BLaER1 treated with 17β-estradiol and CSF1 and Interleukin-3, amounts not matched to agents 10 nM and 100 nM (cell line): ENCODE measurements around the gene SLC2A8.

Experiments
- H3K27ac ChIP-seq, 11 experiments: shearing (Covaris generic); formaldehyde crosslinking; 2 replicates each; pipeline ENCODE4 v1.8.1; 2022
- H3K27me3 ChIP-seq, 11 experiments: shearing (Covaris generic); formaldehyde crosslinking; 2 replicates each; pipeline ENCODE4 v1.8.1; 2022
- H3K36me3 ChIP-seq, 11 experiments: shearing (Covaris generic); formaldehyde crosslinking; 2 replicates each; pipeline ENCODE4 v1.8.1; 2022
- H3K4me1 ChIP-seq, 10 experiments: shearing (Covaris generic); formaldehyde crosslinking; 2 replicates each; pipeline ENCODE4 v1.8.1; 2022
- H3K4me2 ChIP-seq, 11 experiments: shearing (Covaris generic); formaldehyde crosslinking; 2 replicates each; pipeline ENCODE4 v1.8.1; 2022
- H3K4me3 ChIP-seq, 10 experiments: shearing (Covaris generic); formaldehyde crosslinking; 2 replicates each; pipeline ENCODE4 v1.8.1; 2022
- H3K9ac ChIP-seq, 11 experiments: shearing (Covaris generic); formaldehyde crosslinking; 2 replicates each; pipeline ENCODE4 v1.8.1; 2022
- H3K9me3 ChIP-seq, 11 experiments: shearing (Covaris generic); formaldehyde crosslinking; replicated peaks in 1 of 11; 2 replicates each; pipeline ENCODE4 v1.8.1; 2022
- H4K20me1 ChIP-seq, 11 experiments: shearing (Covaris generic); formaldehyde crosslinking; 2 replicates each; pipeline ENCODE4 v1.8.1; 2022
- Cebpa-rat ChIP-seq, 11 experiments: shearing (Covaris generic); IDR thresholded peaks; 2 replicates each; pipeline ENCODE4 v1.8.1; 2022

The SLC2A8 gene

DNA sequence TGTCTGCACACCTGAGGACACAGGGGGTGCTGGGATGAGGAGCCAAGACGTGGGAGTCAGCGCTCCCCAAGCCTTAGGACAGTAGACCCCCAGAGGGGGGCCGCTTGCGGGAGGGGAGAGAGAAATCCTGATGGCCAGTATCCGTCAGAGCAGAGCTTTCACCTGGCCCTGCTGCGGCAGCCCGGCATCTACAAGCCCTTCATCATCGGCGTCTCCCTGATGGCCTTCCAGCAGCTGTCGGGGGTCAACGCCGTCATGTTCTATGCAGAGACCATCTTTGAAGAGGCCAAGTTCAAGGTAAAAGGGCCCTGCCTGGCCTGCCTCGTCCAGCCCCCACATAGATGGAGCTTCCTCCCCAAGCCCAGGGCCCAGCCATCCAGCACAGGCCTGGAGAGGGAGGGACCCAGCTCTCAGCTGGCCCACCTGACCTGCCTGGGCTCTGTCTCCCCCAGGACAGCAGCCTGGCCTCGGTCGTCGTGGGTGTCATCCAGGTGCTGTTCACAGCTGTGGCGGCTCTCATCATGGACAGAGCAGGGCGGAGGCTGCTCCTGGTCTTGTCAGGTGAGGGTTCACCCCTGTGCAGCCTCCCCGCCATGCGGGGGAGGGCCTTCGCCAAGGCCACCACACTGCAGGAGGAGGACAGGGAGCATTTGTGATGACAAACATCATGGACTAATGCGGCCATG is 6.7 kb downstream of the SLC2A8 start:
- Histone ChIP-seq H3K4me1 (peaks cover 0 to 14% (median 3%) of the 10 kb centered on the region in 10 experiments; a peak in 17 of 20 replicates), H3K9ac (no peak overlapping the region), H3K4me3 (no peak overlapping the region), H3K4me2 (no peak overlapping the region), H3K36me3 (peaks cover 0 to 61% (median 10%) of the 10 kb centered on the region in 11 experiments; a peak in 13 of 22 replicates), H3K9me3 (no peaks in the 10 kb centered on the region), H3K27ac (no peak overlapping the region), H4K20me1 (peaks cover 0 to 57% (median 8%) of the 10 kb centered on the region in 11 experiments; a peak in 17 of 22 replicates), H3K27me3 (peaks cover 0 to 4% (median 2%) of the 10 kb centered on the region in 11 experiments; a peak in 11 of 22 replicates)
- TF ChIP-seq Cebpa-rat (IDR thresholded peaks at IDR 0.05) = no peak

DNA sequence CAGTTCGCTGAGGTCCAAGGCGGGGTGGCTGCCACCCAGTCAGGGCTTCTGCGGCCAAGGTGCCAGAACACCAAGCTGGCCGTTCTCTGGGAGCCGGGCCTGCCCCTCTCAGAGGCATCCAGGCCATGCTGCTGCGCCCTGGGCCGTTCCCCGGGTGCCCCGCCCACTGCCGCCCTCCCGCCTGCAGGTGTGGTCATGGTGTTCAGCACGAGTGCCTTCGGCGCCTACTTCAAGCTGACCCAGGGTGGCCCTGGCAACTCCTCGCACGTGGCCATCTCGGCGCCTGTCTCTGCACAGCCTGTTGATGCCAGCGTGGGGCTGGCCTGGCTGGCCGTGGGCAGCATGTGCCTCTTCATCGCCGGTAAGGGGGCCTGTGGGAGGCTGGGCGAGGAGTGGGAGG is 7.7 kb downstream of the SLC2A8 start:
- Histone ChIP-seq H3K27me3 (no peaks in the 10 kb centered on the region), H3K4me1 (peaks cover 0 to 12% (median under 1%) of the 10 kb centered on the region in 10 experiments; a peak in 6 of 20 replicates), H3K9ac (no peak overlapping the region), H4K20me1 (peaks cover 0 to 49% (median 0%) of the 10 kb centered on the region in 11 experiments; a peak in 9 of 22 replicates), H3K4me3 (no peak overlapping the region), H3K4me2 (no peak overlapping the region), H3K27ac (no peak overlapping the region), H3K36me3 (peaks cover 0 to 60% (median 10%) of the 10 kb centered on the region in 11 experiments; a peak in 13 of 22 replicates), H3K9me3 (no peaks in the 10 kb centered on the region)
- no peak for TF ChIP-seq Cebpa-rat (IDR thresholded peaks at IDR 0.05)

DNA sequence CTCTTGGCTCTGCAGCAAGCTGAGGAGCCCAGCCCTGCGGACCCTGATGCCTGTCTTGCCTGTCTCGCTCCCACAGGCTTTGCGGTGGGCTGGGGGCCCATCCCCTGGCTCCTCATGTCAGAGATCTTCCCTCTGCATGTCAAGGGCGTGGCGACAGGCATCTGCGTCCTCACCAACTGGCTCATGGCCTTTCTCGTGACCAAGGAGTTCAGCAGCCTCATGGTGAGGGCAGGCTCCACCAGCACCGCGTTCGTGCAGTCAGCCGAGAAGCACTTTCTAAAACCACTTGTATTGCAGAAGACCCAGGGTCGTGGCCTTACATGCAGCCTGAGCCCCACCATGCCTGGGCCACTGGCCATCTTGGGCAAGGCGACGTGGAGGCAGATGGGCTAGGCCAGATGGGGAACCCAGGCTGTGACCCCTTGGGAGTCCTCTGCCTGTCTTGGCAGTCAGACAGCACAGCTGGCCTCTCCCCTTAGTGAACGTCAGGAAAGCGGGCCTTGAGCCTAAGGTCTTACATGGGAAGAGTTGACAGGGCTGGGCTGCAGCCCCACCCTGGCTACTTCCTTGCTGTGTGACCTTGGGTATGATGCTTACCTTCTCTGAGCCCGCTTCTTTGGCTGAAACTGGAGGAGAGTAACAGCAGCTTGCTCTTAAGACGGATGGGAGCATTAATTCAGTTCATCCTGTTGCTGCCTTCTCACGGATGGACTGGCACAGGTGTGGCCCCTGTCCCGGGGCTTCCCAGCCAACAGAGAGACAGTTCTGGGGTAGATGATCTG is 8.6 kb downstream of the SLC2A8 start:
- no peak for TF ChIP-seq Cebpa-rat (IDR thresholded peaks at IDR 0.05)
- Histone ChIP-seq H3K4me3 (no peak overlapping the region), H3K36me3 (peaks cover 0 to 51% (median 10%) of the 10 kb centered on the region in 11 experiments; a peak in 13 of 22 replicates), H4K20me1 (peaks cover 0 to 49% (median 0%) of the 10 kb centered on the region in 11 experiments; a peak in 7 of 22 replicates), H3K27ac (no peak overlapping the region), H3K9me3 (no peaks in the 10 kb centered on the region), H3K9ac (peak overlapping the region in 1 of 11 experiments; percentile 3; a peak in 1 of 22 replicates), H3K4me1 (peaks cover 0 to 12% (median 7%) of the 10 kb centered on the region in 10 experiments; a peak in 13 of 20 replicates), H3K27me3 (no peaks in the 10 kb centered on the region), H3K4me2 (no peak overlapping the region)

DNA sequence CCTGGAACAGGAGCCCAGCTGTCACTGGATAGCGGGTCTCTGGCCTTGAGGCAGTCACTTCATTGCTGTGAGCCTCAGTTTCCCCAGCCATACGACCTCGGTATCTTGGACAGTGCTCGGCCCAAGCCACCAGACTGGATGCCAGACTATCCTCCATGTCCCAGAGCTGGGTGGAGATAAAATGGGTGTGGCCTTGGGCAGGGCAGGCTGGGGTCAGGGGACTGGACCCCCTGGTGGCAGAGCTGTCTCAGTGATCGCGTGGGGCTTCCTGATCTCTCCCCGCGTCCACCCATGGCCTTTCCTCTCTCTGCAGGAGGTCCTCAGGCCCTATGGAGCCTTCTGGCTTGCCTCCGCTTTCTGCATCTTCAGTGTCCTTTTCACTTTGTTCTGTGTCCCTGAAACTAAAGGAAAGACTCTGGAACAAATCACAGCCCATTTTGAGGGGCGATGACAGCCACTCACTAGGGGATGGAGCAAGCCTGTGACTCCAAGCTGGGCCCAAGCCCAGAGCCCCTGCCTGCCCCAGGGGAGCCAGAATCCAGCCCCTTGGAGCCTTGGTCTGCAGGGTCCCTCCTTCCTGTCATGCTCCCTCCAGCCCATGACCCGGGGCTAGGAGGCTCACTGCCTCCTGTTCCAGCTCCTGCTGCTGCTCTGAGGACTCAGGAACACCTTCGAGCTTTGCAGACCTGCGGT is 10.0 kb downstream of the SLC2A8 start:
- Histone ChIP-seq H3K9me3 (no peaks in the 10 kb centered on the region), H3K4me1 (peaks cover 0 to 24% (median 16%) of the 10 kb centered on the region in 10 experiments; a peak in 13 of 20 replicates), H3K4me3 (no peak overlapping the region), H3K27me3 (no peaks in the 10 kb centered on the region), H3K9ac (no peak overlapping the region), H3K4me2 (no peak overlapping the region), H4K20me1 (peaks cover 0 to 40% (median 0%) of the 10 kb centered on the region in 11 experiments; a peak in 7 of 22 replicates), H3K36me3 (peaks cover 0 to 40% (median 10%) of the 10 kb centered on the region in 11 experiments; a peak in 12 of 22 replicates), H3K27ac (no peak overlapping the region)
- no peak for TF ChIP-seq Cebpa-rat (IDR thresholded peaks at IDR 0.05)

DNA sequence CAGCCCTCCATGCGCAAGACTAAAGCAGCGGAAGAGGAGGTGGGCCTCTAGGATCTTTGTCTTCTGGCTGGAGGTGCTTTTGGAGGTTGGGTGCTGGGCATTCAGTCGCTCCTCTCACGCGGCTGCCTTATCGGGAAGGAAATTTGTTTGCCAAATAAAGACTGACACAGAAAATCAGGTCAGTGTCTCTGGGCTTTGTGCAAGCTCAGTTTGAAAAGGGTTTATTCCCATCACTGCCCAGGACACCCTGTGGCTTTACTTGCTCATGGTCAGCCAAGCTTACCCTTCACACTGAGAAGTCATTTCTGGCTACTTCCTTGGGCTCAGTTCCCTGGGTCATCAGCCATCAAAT is 10.5 kb downstream of the SLC2A8 start:
- Histone ChIP-seq H3K27ac (no peak overlapping the region), H3K9ac (no peak overlapping the region), H4K20me1 (peaks cover 0 to 35% (median 0%) of the 10 kb centered on the region in 11 experiments; a peak in 6 of 22 replicates), H3K9me3 (no peaks in the 10 kb centered on the region), H3K4me1 (peaks cover 0 to 28% (median 17%) of the 10 kb centered on the region in 10 experiments; a peak in 13 of 20 replicates), H3K27me3 (no peaks in the 10 kb centered on the region), H3K36me3 (peaks cover 0 to 35% (median 10%) of the 10 kb centered on the region in 11 experiments; a peak in 12 of 22 replicates), H3K4me2 (no peak overlapping the region), H3K4me3 (no peak overlapping the region)
- TF ChIP-seq Cebpa-rat (IDR thresholded peaks at IDR 0.05) = no peak

DNA sequence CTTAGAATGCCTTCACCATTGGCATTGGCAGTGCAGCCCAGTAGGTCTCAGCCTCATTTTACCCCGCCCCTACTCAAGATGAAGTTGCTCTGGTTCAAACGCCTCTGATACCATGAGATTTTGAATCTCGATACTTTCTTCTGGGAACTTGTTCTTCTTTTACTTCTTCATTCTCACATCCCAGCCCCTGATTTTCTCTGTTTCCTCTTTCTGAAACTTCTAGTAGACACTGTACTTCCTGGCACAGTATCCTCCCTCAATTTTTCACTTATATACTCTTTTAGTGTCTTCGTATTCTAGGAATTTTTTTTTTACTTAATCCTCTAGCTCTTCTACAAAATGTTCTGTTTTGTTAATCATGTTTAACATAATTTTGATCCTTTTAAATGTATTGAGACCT is 14.2 kb downstream of the SLC2A8 start:
- Histone ChIP-seq H4K20me1 (peaks cover 0 to 7% (median 0%) of the 10 kb centered on the region in 11 experiments; a peak in 1 of 22 replicates), H3K27ac (peak overlapping the region in 5 of 11 experiments; percentile 3 to 86 (median 69); a peak in 7 of 22 replicates), H3K9ac (peak overlapping the region in 3 of 11 experiments; percentile 52 to 71 (median 69); a peak in 4 of 22 replicates), H3K4me2 (peak overlapping the region in 5 of 11 experiments; percentile 38 to 85 (median 69); a peak in 10 of 22 replicates), H3K9me3 (no peaks in the 10 kb centered on the region), H3K4me1 (peaks cover 0 to 55% (median 16%) of the 10 kb centered on the region in 10 experiments; a peak in 13 of 20 replicates), H3K27me3 (no peaks in the 10 kb centered on the region), H3K4me3 (no peak overlapping the region), H3K36me3 (peaks cover 0 to 6% (median 0%) of the 10 kb centered on the region in 11 experiments; a peak in 3 of 22 replicates)
- no peak for TF ChIP-seq Cebpa-rat (IDR thresholded peaks at IDR 0.05)

DNA sequence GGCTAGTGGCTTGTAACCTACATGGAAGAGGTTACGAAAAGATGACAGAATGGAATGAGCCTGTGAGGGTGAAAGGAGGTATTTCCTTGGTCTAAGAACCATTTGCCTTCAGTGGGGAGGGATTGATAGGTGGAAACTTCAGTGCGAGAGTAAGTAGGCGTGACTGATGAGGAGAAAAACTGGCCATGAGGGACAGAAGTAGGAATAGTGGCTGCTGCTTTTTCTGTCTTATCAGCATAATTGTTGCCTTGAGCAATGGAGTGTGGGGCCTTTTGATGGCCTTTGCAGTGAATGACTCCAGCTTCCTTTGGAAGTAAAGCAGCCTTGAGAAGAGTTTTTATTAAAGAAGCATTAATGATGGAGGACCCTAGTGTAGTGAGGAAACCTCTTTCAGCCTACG is 18.2 kb downstream of the SLC2A8 start:
- Histone ChIP-seq H3K36me3 (peaks cover 0 to 6% (median 0%) of the 10 kb centered on the region in 11 experiments; a peak in 1 of 22 replicates), H3K4me1 (peaks cover 0 to 65% (median 15%) of the 10 kb centered on the region in 10 experiments; a peak in 13 of 20 replicates), H4K20me1 (peaks cover 0 to 5% (median 0%) of the 10 kb centered on the region in 11 experiments; a peak in 2 of 22 replicates), H3K9me3 (no peaks in the 10 kb centered on the region), H3K27me3 (no peaks in the 10 kb centered on the region), H3K9ac (no peak overlapping the region), H3K4me2 (peak overlapping the region in 6 of 11 experiments; percentile 11 to 58 (median 20); a peak in 9 of 22 replicates), H3K4me3 (no peak overlapping the region), H3K27ac (no peak overlapping the region)
- no peak for TF ChIP-seq Cebpa-rat (IDR thresholded peaks at IDR 0.05)

DNA sequence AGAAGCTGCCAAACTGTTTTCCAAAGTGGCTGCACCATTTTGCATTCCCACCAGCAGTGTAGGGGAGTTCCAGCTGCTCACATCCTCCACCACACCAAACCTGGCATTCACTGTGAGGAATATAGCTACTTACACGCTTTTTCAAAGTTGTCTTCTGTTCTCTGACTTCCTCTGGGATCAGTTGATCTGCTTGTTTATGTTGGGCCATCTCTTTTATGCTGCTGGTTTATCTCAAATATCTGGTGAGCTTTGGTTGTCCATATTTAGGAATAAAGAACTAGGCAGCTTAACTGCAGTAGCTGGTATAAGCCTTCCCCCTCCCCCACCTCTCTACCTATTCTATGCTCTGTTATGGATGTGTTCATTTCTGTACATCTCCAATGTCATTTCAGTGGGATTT is 18.7 kb downstream of the SLC2A8 start:
- Histone ChIP-seq H4K20me1 (peaks cover 0 to 5% (median 0%) of the 10 kb centered on the region in 11 experiments; a peak in 2 of 22 replicates), H3K4me2 (peak overlapping the region in 4 of 11 experiments; percentile 14 to 58 (median 32); a peak in 5 of 22 replicates), H3K27me3 (no peaks in the 10 kb centered on the region), H3K36me3 (peaks cover 0 to 6% (median 0%) of the 10 kb centered on the region in 11 experiments; a peak in 1 of 22 replicates), H3K9ac (no peak overlapping the region), H3K4me1 (peaks cover 0 to 60% (median 14%) of the 10 kb centered on the region in 10 experiments; a peak in 13 of 20 replicates), H3K27ac (no peak overlapping the region), H3K4me3 (no peak overlapping the region), H3K9me3 (no peaks in the 10 kb centered on the region)
- TF ChIP-seq Cebpa-rat (IDR thresholded peaks at IDR 0.05) = no peak
